Nephron (organoid): ENCODE measurements around the gene HBA2.
"Not testable (repeated sequence)": the region's sequence is repeated elsewhere in the genome, so short reads cannot be mapped to it uniquely, and the experiment has no call there.

Experiments used
- H3K27ac Mint-ChIP-seq, 3 experiments: 2 replicates each; pipeline ENCODE4 v1.8.0; 2020; ENCODE audit warnings: mixed read lengths in 3 of 3, mild to moderate bottlenecking in 2 of 3, moderate library complexity in 1 of 3
- H3K27me3 Mint-ChIP-seq: 2 replicates; pipeline ENCODE4 v1.8.0; 2021; ENCODE audit warnings: low read depth, mild to moderate bottlenecking, moderate library complexity, mixed read lengths
- H3K36me3 Mint-ChIP-seq: 2 replicates; pipeline ENCODE4 v1.8.0; 2020; ENCODE audit warnings: low read depth, mixed read lengths
- H3K4me1 Mint-ChIP-seq: 2 replicates; pipeline ENCODE4 v1.8.0; 2020; ENCODE audit warnings: mixed read lengths
- H3K4me3 Mint-ChIP-seq, 3 experiments: 2 replicates each; pipeline ENCODE4 v1.8.0; 2020; ENCODE audit warnings: mild to moderate bottlenecking in 3 of 3, mixed read lengths in 3 of 3, moderate library complexity in 2 of 3
- H3K9me3 Mint-ChIP-seq: 2 replicates; pipeline ENCODE4 v1.8.0; 2020; ENCODE audit warnings: mixed read lengths
- TF ChIP-seq, protein P1 (sequence below), 3 experiments: fragments of 200-600 bp; sonication (generic); IDR thresholded peaks; one replicate each; pipeline ENCODE4 v1.5.0; 2021; ENCODE audit warnings: antibody characterized with exemption in 3 of 3; ENCODE audit not compliant: unreplicated experiment in 3 of 3

Gene HBA2

GRCh38 chr16:154217-155030 lies 18.3 kb upstream of the HBA2 start:
- Mint-ChIP-seq H3K4me1 (peaks cover 7% of the 10 kb centered on the region), H3K27ac (peak overlapping the region in 1 of 3 experiments; percentile 17), H3K27me3 (peaks cover 73% of the 10 kb centered on the region), H3K36me3 (no peaks in the 10 kb centered on the region), H3K9me3 (no peaks in the 10 kb centered on the region), H3K4me3 (peak overlapping the region; percentile 76 to 86 (median 83))
- TF ChIP-seq, protein P1, sequence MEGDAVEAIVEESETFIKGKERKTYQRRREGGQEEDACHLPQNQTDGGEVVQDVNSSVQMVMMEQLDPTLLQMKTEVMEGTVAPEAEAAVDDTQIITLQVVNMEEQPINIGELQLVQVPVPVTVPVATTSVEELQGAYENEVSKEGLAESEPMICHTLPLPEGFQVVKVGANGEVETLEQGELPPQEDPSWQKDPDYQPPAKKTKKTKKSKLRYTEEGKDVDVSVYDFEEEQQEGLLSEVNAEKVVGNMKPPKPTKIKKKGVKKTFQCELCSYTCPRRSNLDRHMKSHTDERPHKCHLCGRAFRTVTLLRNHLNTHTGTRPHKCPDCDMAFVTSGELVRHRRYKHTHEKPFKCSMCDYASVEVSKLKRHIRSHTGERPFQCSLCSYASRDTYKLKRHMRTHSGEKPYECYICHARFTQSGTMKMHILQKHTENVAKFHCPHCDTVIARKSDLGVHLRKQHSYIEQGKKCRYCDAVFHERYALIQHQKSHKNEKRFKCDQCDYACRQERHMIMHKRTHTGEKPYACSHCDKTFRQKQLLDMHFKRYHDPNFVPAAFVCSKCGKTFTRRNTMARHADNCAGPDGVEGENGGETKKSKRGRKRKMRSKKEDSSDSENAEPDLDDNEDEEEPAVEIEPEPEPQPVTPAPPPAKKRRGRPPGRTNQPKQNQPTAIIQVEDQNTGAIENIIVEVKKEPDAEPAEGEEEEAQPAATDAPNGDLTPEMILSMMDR (IDR thresholded peaks at IDR 0.05; ENCODE audit: unreplicated experiment in 3 of 3): no peak

GRCh38 chr16:155031-155398 lies 17.7 kb upstream of the HBA2 start:
- no peaks in the 10 kb centered on the region for H3K36me3 Mint-ChIP-seq
- TF ChIP-seq, protein P1 (IDR thresholded peaks at IDR 0.05; ENCODE audit: unreplicated experiment in 3 of 3): no peak
- H3K4me3 Mint-ChIP-seq: peak overlapping the region; percentile 76 to 86 (median 83)
- H3K27me3 Mint-ChIP-seq: peaks cover 73% of the 10 kb centered on the region
- no peak overlapping the region for H3K27ac Mint-ChIP-seq
- peaks cover 7% of the 10 kb centered on the region for H3K4me1 Mint-ChIP-seq
- H3K9me3 Mint-ChIP-seq: no peaks in the 10 kb centered on the region

DNA sequence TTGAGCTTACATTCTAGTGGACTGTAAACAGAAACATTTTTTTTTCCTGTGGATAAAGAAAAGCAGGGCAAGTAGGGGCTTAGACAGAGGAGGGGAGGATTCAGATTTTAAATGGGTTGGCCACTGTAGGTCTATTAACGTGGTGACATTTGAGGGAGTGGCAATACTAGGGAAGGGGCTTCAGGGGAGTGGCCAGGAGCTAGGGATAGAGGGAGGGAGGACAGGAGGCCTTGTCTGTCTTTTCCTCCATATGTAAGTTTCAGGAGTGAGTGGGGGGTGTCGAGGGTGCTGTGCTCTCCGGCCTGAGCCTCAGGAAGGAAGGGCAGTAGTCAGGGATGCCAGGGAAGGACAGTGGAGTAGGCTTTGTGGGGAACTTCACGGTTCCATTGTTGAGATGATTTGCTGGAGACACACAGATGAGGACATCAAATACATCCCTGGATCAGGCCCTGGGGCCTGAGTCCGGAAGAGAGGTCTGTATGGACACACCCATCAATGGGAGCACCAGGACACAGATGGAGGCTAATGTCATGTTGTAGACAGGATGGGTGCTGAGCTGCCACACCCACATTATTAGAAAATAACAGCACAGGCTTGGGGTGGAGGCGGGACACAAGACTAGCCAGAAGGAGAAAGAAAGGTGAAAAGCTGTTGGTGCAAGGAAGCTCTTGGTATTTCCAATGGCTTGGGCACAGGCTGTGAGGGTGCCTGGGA lies 13.4 kb upstream of the HBA2 start:
- Mint-ChIP-seq H3K36me3 (no peaks in the 10 kb centered on the region), H3K4me1 (peaks cover 7% of the 10 kb centered on the region), H3K9me3 (peaks cover 2% of the 10 kb centered on the region), H3K4me3 (peak overlapping the region in 1 of 3 experiments; percentile 42), H3K27me3 (peaks cover 75% of the 10 kb centered on the region), H3K27ac (no peak overlapping the region)
- TF ChIP-seq, protein P1 (IDR thresholded peaks at IDR 0.05; ENCODE audit: unreplicated experiment in 3 of 3): no peak

GRCh38 chr16:160242-160641 lies 12.4 kb upstream of the HBA2 start:
- not testable (repeated sequence) for H3K36me3 Mint-ChIP-seq, H3K4me1 Mint-ChIP-seq, H3K27ac Mint-ChIP-seq, H3K4me3 Mint-ChIP-seq, H3K9me3 Mint-ChIP-seq
- H3K27me3 Mint-ChIP-seq: peaks cover 71% of the 10 kb centered on the region

DNA sequence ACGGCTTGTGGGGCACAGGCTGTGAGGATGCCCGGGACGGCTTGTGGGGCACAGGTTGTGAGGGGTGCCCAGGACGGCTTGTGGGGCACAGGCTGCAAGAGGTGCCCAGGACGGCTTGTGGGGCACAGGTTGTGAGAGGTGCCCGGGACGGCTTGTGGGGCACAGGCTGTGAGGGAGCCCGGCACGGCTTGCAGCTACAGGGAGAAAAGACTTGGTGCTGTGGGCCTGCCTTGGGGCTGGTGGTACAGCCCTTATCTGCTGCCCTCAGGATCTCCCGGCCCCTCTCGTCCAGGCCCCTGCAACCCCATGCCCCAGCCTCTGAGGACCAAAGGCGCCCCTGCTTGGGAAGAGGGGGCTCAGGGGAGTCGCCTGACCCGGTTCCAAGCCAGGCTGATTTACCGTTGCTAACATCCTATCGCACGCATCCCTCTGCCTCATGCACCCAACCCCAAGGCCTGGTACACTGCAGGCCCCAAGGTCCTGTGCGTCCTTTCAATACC lies 11.9 kb upstream of the HBA2 start:
- Mint-ChIP-seq H3K27ac (no peak overlapping the region), H3K4me3 (no peak overlapping the region), H3K9me3 (peaks cover 2% of the 10 kb centered on the region), H3K4me1 (no peaks in the 10 kb centered on the region), H3K36me3 (no peaks in the 10 kb centered on the region), H3K27me3 (peaks cover 71% of the 10 kb centered on the region)
- TF ChIP-seq, protein P1 (IDR thresholded peaks at IDR 0.05; ENCODE audit: unreplicated experiment in 3 of 3): no peak

- H3K27me3 Mint-ChIP-seq: peaks cover 77% of the 10 kb centered on the region
- H3K4me1 Mint-ChIP-seq: no peaks in the 10 kb centered on the region
- no peak overlapping the region for H3K27ac Mint-ChIP-seq
- TF ChIP-seq, protein P1 (IDR thresholded peaks at IDR 0.05; ENCODE audit: unreplicated experiment in 3 of 3): no peak
- no peaks in the 10 kb centered on the region for H3K36me3 Mint-ChIP-seq
- H3K4me3 Mint-ChIP-seq: no peak overlapping the region
- peaks cover 2% of the 10 kb centered on the region for H3K9me3 Mint-ChIP-seq
Observed at GRCh38 chr16:162271-162991, 10.2 kb upstream of the HBA2 start.

DNA sequence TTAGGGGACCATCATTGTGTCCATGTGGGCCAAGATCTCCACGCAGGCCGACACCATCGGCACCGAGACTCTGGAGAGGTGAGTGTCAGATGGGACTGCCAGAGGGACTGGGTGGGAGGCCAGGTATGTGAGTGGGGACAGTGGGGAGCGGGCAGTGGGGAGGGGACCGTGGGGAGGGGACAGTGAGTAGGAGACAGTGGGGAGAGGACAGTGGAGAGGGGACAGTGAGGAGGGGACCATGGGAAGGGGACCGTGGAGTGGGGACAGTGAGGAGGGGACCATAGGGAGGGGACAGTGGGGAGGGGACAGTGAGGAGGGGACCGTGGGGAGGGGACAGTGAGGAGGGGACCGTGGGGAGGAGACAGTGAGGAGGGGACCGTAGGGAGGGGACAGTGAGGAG lies 9.5 kb upstream of the HBA2 start:
- H3K9me3 Mint-ChIP-seq, H3K4me1 Mint-ChIP-seq, H3K27ac Mint-ChIP-seq, H3K4me3 Mint-ChIP-seq, H3K36me3 Mint-ChIP-seq: not testable (repeated sequence)
- peaks cover 77% of the 10 kb centered on the region for H3K27me3 Mint-ChIP-seq

DNA sequence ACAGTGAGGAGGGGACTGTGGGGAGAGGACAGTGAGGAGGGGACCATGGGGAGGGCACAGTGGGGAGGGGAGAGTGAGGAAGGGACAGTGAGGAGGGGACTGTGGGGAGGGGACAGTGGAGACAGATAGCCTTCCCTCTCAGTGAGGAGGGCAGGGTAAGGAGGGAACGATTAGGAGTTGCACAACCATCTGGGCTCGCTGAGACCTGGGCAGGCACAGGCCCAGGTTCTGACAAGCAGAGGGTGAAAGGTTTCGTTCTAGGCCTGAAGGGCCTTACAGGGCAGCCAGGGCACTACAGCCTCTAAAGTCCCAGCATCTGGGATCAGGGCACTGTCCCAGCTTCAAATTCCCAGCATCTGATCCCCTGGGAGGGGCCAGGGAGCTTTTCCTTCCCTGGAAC lies 9.0 kb upstream of the HBA2 start:
- H3K4me1 Mint-ChIP-seq, H3K27ac Mint-ChIP-seq, H3K4me3 Mint-ChIP-seq: not testable (repeated sequence)

More for the DNA sequence above, 9.0 kb upstream of the HBA2 start:
- H3K27me3 Mint-ChIP-seq: peaks cover 79% of the 10 kb centered on the region
- not testable (repeated sequence) for H3K36me3 Mint-ChIP-seq, H3K9me3 Mint-ChIP-seq
